ENCODE results near the gene CSF3. TPM values are rescaled to one million over a fixed set of nuclear protein-coding genes. Genes with fewer than 3 reads are reported as not detected.
"Not testable (repeated sequence)": the region's sequence is repeated elsewhere in the genome, so short reads cannot be mapped to it uniquely, and the experiment has no call there.

Gene CSF3
- total RNA-seq, 6 experiments from 2014 or later = 0.31 TPM; not detected in 5

DNA sequence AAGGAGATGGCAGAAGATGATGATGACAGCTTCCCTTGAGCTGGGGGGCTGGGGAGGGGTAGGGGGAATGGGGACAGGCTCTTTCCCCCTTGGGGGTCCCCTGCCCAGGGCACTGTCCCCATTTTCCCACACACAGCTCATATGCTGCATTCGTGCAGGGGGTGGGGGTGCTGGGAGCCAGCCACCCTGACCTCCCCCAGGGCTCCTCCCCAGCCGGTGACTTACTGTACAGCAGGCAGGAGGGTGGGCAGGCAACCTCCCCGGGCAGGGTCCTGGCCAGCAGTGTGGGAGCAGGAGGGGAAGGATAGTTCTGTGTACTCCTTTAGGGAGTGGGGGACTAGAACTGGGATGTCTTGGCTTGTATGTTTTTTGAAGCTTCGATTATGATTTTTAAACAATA lies 17.7 kb upstream of the CSF3 start:
- peaks cover 0 to 16% (median 2%) of the 10 kb centered on the region in 4 donors for H3K4me1 ChIP-seq
- H3K36me3 ChIP-seq = peaks cover 0 to 48% (median 19%) of the 10 kb centered on the region in 4 donors
- ATAC-seq (no peak), DNase-seq (peak in 1 of 3 donors; percentile 44)
- no peak overlapping the region for H3K4me3 ChIP-seq
- H3K27ac ChIP-seq = no peak overlapping the region
- TF ChIP-seq POLR2A (IDR thresholded peaks at IDR 0.05) = no peak
- TF ChIP-seq, protein P1, sequence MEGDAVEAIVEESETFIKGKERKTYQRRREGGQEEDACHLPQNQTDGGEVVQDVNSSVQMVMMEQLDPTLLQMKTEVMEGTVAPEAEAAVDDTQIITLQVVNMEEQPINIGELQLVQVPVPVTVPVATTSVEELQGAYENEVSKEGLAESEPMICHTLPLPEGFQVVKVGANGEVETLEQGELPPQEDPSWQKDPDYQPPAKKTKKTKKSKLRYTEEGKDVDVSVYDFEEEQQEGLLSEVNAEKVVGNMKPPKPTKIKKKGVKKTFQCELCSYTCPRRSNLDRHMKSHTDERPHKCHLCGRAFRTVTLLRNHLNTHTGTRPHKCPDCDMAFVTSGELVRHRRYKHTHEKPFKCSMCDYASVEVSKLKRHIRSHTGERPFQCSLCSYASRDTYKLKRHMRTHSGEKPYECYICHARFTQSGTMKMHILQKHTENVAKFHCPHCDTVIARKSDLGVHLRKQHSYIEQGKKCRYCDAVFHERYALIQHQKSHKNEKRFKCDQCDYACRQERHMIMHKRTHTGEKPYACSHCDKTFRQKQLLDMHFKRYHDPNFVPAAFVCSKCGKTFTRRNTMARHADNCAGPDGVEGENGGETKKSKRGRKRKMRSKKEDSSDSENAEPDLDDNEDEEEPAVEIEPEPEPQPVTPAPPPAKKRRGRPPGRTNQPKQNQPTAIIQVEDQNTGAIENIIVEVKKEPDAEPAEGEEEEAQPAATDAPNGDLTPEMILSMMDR (IDR thresholded peaks at IDR 0.05) = no peak
- no peaks in the 10 kb centered on the region for H3K27me3 ChIP-seq
- WGBS (ENCODE audit: insufficient coverage, low coverage, low lambda C conversion rate, missing lambda C conversion rate) = 83% methylated on average over 2 of the region's 4 CpGs
- H3K9me3 ChIP-seq = no peaks in the 10 kb centered on the region
- intact Hi-C loops (cut with DNase I) = no loop called here

DNA sequence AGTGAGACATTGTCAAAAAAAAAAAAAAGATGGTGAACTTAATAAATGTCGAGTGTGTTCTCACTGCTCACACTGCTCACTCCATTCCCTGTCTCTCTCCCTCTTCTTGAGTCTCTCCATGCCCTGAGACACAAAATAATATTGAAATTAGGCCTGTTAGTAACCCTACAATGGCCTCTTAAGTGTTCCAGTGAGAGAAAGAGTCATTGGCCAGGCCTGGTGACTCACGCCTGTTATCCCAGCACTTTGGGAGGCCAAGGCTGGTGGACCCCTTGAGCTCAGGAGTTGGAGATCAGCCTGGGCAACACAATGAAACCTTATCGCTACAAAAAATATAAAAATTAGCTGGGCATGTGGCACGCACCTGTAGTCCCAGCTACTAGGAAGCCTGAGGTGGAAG lies 16.2 kb upstream of the CSF3 start:
- H3K4me3 ChIP-seq = no peak overlapping the region
- TF ChIP-seq, protein P1 (IDR thresholded peaks at IDR 0.05) = no peak
- TF ChIP-seq POLR2A (IDR thresholded peaks at IDR 0.05) = no peak
- ATAC-seq (no peak), DNase-seq (peak in 1 of 3 donors; percentile 18)
- peaks cover 0 to 16% (median 2%) of the 10 kb centered on the region in 4 donors for H3K4me1 ChIP-seq
- H3K27me3 ChIP-seq = no peaks in the 10 kb centered on the region
- 84% methylated on average over 3 of the region's 4 CpGs for WGBS (ENCODE audit: insufficient coverage, low coverage, low lambda C conversion rate, missing lambda C conversion rate)
- no peaks in the 10 kb centered on the region for H3K9me3 ChIP-seq
- peaks cover 0 to 33% (median 12%) of the 10 kb centered on the region in 4 donors for H3K36me3 ChIP-seq
- no peak overlapping the region for H3K27ac ChIP-seq
- intact Hi-C loops (cut with DNase I) = no loop called here

DNA sequence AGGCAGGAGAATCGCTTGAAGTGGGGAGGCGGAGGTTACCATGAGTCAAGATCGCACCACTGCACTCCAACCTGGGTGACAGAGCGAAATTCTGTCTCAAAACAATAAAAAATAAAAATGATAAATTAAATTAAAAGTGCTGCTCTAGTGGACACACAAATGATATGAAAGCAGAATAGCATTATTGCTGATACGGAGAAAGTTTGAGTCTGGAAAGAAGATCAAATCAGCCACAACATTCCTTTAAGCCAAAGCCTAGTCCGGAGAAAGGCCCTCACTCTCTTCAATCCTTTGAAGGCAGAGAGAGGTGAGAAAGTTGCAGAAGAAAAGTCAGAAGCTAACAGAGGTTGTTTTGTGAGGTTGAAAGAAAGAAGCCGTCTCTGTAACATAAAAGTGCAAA lies 15.1 kb upstream of the CSF3 start:
- H3K4me1 ChIP-seq = peaks cover 0 to 16% (median 2%) of the 10 kb centered on the region in 4 donors
- intact Hi-C loops (cut with DNase I) = no loop called here
- H3K27me3 ChIP-seq = no peaks in the 10 kb centered on the region
- DNase-seq (no peak), ATAC-seq (no peak)
- peaks cover 0 to 22% (median 3%) of the 10 kb centered on the region in 4 donors for H3K36me3 ChIP-seq
- H3K9me3 ChIP-seq = no peaks in the 10 kb centered on the region
- no peak for TF ChIP-seq POLR2A (IDR thresholded peaks at IDR 0.05)
- TF ChIP-seq, protein P1 (IDR thresholded peaks at IDR 0.05) = no peak
- H3K4me3 ChIP-seq = no peak overlapping the region
- 80% methylated on average over 6 of the region's 7 CpGs for WGBS (ENCODE audit: insufficient coverage, low coverage, low lambda C conversion rate, missing lambda C conversion rate)
- no peak overlapping the region for H3K27ac ChIP-seq

DNA sequence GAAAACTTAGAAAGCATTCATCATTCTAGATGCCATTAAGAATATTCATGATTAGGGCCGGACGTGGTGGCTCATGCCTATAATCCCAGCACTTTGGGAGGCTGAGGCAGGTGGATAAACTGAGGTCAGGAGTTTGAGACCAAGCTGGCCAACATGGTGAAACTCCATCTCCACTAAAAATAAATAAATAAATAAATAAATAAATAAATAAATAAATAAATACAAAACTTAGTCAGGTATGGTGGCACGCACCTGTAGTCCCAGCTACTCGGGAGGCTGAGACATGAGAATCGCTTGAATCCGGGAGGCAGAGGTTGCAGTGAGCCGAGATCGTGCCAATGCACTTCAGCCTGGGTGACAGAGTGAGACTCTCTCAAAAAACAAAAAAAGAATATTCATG lies 13.9 kb upstream of the CSF3 start:
- DNase-seq; H3K27ac ChIP-seq; ATAC-seq; H3K4me1 ChIP-seq; intact Hi-C loops (cut with DNase I); H3K4me3 ChIP-seq; H3K27me3 ChIP-seq; H3K9me3 ChIP-seq: not testable (repeated sequence)
- H3K36me3 ChIP-seq = peaks cover 0 to 10% (median 0%) of the 10 kb centered on the region in 4 donors
- 95% methylated on average over 8 of the region's 8 CpGs for WGBS (ENCODE audit: insufficient coverage, low coverage, low lambda C conversion rate, missing lambda C conversion rate)

DNA sequence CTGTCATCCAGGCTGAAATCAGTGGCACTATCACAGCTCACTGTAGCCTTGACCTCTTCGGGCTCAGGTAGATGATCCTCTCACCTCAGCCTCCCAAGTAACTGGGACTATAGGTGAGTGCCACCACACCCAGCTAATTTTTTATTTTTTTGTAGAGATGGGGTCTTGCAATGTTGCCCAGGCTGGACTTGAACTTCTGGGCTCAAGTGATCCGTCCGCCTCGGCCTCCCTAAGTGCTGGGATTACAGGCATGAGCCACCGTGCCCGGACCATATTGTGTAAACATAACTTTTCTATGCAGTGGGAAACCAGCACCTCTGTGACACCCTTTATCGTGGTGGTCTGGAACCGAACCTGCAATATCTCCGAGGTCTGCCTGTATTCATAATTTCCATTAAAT lies 11.2 kb upstream of the CSF3 start:
- no peak overlapping the region for H3K4me3 ChIP-seq
- no peak for DNase-seq
- no peak overlapping the region for H3K27ac ChIP-seq
- no peaks in the 10 kb centered on the region for H3K36me3 ChIP-seq
- H3K4me1 ChIP-seq = no peaks in the 10 kb centered on the region
- WGBS (ENCODE audit: insufficient coverage, low coverage, low lambda C conversion rate, missing lambda C conversion rate) = 83% methylated on average over 7 of the region's 9 CpGs
- ATAC-seq = no peak
- no peaks in the 10 kb centered on the region for H3K27me3 ChIP-seq
- intact Hi-C loops (cut with DNase I) = no loop called here
- TF ChIP-seq POLR2A (IDR thresholded peaks at IDR 0.05) = no peak
- TF ChIP-seq, protein P1 (IDR thresholded peaks at IDR 0.05) = no peak
- H3K9me3 ChIP-seq = no peaks in the 10 kb centered on the region
